ENCODE results near the gene ARSI. TPM values are rescaled to one million over a fixed set of nuclear protein-coding genes. Genes with fewer than 3 reads are reported as not detected.

Gene ARSI
- total RNA-seq, 1 experiment from 2014 or later = 5.9 TPM

Other genes with a start within 250 kb of the ARSI start
- 0.07 to 0.20 TPM (median 0.14 TPM) in 3 replicates for gene CSF1R, start 216.4 kb downstream of the ARSI start, total RNA-seq (2021)
- gene PDGFRB, start 147.1 kb downstream of the ARSI start, total RNA-seq (2021) = 5.0 to 7.9 TPM (median 5.1 TPM) in 3 replicates
- gene CDX1, start 136.1 kb downstream of the ARSI start, total RNA-seq (2021) = 0.09 to 0.14 TPM (median 0.13 TPM) in 3 replicates
- 0.04 TPM in 1 of 3 replicates, not detected in the others for gene SLC6A7, start 112.8 kb downstream of the ARSI start, total RNA-seq (2021)
- gene CAMK2A, start 13.1 kb downstream of the ARSI start, total RNA-seq (2021) = 0.13 to 0.16 TPM (median 0.14 TPM) in 3 replicates
- gene TCOF1, start 54.8 kb upstream of the ARSI start, total RNA-seq (2021) = 130 to 174 TPM (median 133 TPM) in 3 replicates
- 28.2 to 47.6 TPM (median 44.3 TPM) in 3 replicates for gene CD74, start 110.0 kb upstream of the ARSI start, total RNA-seq (2021)
- gene RPS14, start 146.8 kb upstream of the ARSI start, total RNA-seq (2021) = 2,564 to 2,814 TPM (median 2,812 TPM) in 3 replicates
- 58.1 to 69.9 TPM (median 61.5 TPM) in 3 replicates for gene NDST1, start 205.2 kb upstream of the ARSI start, total RNA-seq (2021)